Epithelial cell of esophagus (primary cell): ENCODE results near the gene GNPTAB.

ENCODE experiments used
- DNase-seq: peaks from one replicate; pipeline ENCODE4 v3.0.0; 2010; ENCODE audit warnings: low read depth
- H3K4me3 ChIP-seq: 2 replicates; pipeline ENCODE4 v1.5.1; 2011; ENCODE audit warnings: mild to moderate bottlenecking, low read length, control low read depth
- TF ChIP-seq, protein P1 (sequence below): IDR thresholded peaks from 2 replicates; pipeline ENCODE4 v1.5.1; 2011; ENCODE audit warnings: low read depth, mild to moderate bottlenecking, low read length, control low read depth, inconsistent platforms; ENCODE audit not compliant: insufficient read depth; ENCODE audit errors: missing control alignments

GNPTAB gene

GRCh38 chr12:101761781-101762180 is 69.0 kb downstream of the GNPTAB start:
- no peak overlapping the region for H3K4me3 ChIP-seq
- DNase-seq: no peak
- TF ChIP-seq, protein P1, sequence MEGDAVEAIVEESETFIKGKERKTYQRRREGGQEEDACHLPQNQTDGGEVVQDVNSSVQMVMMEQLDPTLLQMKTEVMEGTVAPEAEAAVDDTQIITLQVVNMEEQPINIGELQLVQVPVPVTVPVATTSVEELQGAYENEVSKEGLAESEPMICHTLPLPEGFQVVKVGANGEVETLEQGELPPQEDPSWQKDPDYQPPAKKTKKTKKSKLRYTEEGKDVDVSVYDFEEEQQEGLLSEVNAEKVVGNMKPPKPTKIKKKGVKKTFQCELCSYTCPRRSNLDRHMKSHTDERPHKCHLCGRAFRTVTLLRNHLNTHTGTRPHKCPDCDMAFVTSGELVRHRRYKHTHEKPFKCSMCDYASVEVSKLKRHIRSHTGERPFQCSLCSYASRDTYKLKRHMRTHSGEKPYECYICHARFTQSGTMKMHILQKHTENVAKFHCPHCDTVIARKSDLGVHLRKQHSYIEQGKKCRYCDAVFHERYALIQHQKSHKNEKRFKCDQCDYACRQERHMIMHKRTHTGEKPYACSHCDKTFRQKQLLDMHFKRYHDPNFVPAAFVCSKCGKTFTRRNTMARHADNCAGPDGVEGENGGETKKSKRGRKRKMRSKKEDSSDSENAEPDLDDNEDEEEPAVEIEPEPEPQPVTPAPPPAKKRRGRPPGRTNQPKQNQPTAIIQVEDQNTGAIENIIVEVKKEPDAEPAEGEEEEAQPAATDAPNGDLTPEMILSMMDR: no peak

- H3K4me3 ChIP-seq: no peak overlapping the region
- DNase-seq: peak; percentile 13
- TF ChIP-seq, protein P1: no peak
These were observed 69.4 kb downstream of the GNPTAB start for GRCh38 chr12:101761350-101761749.

- TF ChIP-seq, protein P1: peak; percentile 77
- peak; percentile 52 for DNase-seq
- H3K4me3 ChIP-seq: no peak overlapping the region
These were observed 71.2 kb downstream of the GNPTAB start for GRCh38 chr12:101759396-101760047.

GRCh38 chr12:101750152-101750551 is 80.6 kb downstream of the GNPTAB start:
- TF ChIP-seq, protein P1: no peak
- DNase-seq: no peak
- H3K4me3 ChIP-seq: no peak overlapping the region

DNA sequence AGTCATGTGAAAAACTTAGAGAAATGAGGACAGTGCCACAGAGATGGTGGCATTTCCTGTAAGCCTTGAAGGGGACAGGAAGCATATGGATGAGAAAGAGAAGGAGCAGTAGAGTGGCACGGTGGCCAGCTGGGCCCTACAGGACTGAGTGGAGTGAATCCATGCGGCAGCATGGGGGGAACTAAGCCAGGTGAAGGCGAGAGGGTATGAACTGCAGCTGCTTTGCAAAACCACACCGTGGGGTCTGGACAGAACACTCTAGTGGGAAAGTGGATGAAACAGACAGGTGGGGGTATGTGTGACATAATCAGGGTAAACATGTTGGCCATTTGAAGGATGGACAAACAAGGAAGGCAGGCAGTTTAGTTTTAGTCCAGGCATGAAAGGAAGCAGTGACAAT is 81.1 kb downstream of the GNPTAB start:
- TF ChIP-seq, protein P1: no peak
- no peak for DNase-seq
- H3K4me3 ChIP-seq: no peak overlapping the region

GRCh38 chr12:101748907-101749306 is 81.9 kb downstream of the GNPTAB start:
- DNase-seq: no peak
- H3K4me3 ChIP-seq: no peak overlapping the region
- TF ChIP-seq, protein P1: no peak

DNA sequence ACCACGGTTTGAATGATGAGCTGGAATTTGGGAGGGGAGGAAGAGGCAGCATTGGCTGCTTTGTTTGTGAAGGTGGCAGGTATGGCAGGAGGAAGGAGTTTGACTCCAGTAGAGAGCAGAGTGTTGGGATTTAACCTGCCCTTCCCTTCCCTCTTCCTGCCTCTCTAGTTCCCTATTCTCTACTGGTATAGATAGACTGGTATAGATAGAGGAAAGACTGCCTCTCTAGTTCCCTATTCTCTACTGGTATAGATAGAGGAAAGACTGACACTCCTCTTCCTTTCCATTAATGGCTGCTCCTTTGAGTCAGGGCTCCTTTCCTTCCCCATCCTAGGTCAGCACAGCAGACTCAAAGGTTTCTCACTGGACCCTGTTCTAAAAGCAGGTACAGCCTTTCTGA is 83.1 kb downstream of the GNPTAB start:
- no peak for DNase-seq
- no peak overlapping the region for H3K4me3 ChIP-seq
- TF ChIP-seq, protein P1: no peak
